Measurements from ENCODE around the gene XRCC1. TPM values are rescaled to one million over a fixed set of nuclear protein-coding genes. Genes with fewer than 3 reads are reported as not detected.

XRCC1 gene
- polyA plus RNA-seq, 1 experiment: 15.2 TPM

DNA sequence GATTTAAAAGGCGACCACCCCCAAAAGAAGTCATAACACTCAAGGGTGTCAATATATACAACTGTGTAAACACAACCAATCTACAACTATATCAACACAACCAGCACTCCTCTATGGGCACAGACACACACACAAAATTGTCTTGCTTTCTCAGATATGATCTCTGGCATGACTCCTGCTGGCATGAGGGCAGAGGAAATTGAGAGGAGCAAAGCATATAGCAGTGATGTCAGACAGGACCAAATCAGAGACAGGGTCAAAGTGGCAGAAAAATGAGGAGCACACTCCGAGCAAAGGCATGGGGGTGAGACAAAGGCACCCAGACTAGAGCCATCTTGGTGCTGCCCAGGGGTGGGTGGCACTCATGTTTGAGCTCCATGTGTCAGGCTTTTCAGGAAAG is 11.0 kb upstream of the XRCC1 start:
- Histone ChIP-seq H3K27ac (ENCODE audit: low read depth, low read length) (no peak overlapping the region), H3K4me3 (ENCODE audit: low read depth, low read length) (no peak overlapping the region), H3K27me3 (ENCODE audit: control insufficient read depth, insufficient read depth, low read length) (no peaks in the 10 kb centered on the region), H3K9me3 (ENCODE audit: control insufficient read depth, insufficient read depth, low read length) (no peaks in the 10 kb centered on the region)
- POLR2A ChIA-PET: no interaction called here
- TF ChIP-seq, protein P1, sequence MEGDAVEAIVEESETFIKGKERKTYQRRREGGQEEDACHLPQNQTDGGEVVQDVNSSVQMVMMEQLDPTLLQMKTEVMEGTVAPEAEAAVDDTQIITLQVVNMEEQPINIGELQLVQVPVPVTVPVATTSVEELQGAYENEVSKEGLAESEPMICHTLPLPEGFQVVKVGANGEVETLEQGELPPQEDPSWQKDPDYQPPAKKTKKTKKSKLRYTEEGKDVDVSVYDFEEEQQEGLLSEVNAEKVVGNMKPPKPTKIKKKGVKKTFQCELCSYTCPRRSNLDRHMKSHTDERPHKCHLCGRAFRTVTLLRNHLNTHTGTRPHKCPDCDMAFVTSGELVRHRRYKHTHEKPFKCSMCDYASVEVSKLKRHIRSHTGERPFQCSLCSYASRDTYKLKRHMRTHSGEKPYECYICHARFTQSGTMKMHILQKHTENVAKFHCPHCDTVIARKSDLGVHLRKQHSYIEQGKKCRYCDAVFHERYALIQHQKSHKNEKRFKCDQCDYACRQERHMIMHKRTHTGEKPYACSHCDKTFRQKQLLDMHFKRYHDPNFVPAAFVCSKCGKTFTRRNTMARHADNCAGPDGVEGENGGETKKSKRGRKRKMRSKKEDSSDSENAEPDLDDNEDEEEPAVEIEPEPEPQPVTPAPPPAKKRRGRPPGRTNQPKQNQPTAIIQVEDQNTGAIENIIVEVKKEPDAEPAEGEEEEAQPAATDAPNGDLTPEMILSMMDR (IDR thresholded peaks at IDR 0.05; ENCODE audit: low read depth, low read length): no peak
- no peak for DNase-seq (ENCODE audit: low read depth, low spot score)
- CTCF ChIA-PET: interaction anchor here (1.6 kb wide), 1 partner anchor 31 kb away, joined by 3 read pairs; no protein-coding TSS in a partner anchor

DNA sequence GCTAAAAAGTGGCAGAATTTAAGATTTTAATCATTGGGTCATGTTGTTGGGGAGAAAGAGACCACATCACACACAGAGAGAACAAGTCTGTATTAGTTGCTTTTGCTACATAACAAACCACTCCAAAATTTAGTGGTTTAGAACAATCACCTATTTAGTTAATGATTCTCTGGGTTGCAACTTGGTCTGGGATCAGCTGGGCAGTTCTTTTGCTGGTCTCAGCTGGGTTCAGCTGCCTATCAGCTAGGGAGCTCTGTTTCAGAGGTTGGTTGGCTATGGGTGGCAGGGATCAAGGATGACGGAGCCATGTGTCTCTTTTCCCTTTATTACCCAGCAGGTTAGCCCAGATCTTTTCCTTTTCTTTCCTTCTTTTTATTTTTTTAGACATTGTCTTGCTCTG is 9.2 kb upstream of the XRCC1 start:
- POLR2A ChIA-PET: no interaction called here
- Histone ChIP-seq H3K9me3 (ENCODE audit: control insufficient read depth, insufficient read depth, low read length) (no peaks in the 10 kb centered on the region), H3K27me3 (ENCODE audit: control insufficient read depth, insufficient read depth, low read length) (no peaks in the 10 kb centered on the region), H3K4me3 (ENCODE audit: low read depth, low read length) (no peak overlapping the region), H3K27ac (ENCODE audit: low read depth, low read length) (no peak overlapping the region)
- CTCF ChIA-PET: interaction anchor here (1.2 kb wide), 1 partner anchor 10 kb away, joined by 7 read pairs; no protein-coding TSS in a partner anchor
- no peak for DNase-seq (ENCODE audit: low read depth, low spot score)
- TF ChIP-seq, protein P1 (IDR thresholded peaks at IDR 0.05; ENCODE audit: low read depth, low read length): no peak

DNA sequence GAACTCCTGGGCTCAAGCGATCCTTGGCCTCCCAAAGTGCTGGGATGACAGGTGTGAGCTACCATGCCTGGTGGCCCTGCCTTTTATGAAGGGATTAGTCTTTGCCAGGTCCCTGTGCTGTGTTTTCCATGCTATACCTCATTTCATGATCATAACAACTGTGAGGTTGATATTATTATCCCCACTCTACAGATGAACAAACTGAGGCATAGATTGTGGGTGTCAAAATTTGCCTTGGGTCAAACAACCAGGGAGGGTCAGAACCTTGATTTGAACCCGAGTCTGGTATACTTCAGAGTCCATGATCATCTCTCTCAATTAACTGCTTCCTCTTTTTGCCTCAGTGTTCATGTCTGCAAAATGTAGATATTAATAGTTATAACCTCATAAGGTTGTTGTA is 7.2 kb upstream of the XRCC1 start:
- Histone ChIP-seq H3K27me3 (ENCODE audit: control insufficient read depth, insufficient read depth, low read length) (peaks cover 2% of the 10 kb centered on the region), H3K9me3 (ENCODE audit: control insufficient read depth, insufficient read depth, low read length) (no peaks in the 10 kb centered on the region), H3K4me3 (ENCODE audit: low read depth, low read length) (no peak overlapping the region), H3K27ac (ENCODE audit: low read depth, low read length) (no peak overlapping the region)
- CTCF ChIA-PET: interaction anchor here (2.0 kb wide), 1 partner anchor 12 kb away, joined by 10 read pairs; no protein-coding TSS in a partner anchor
- POLR2A ChIA-PET: no interaction called here
- DNase-seq (ENCODE audit: low read depth, low spot score): no peak
- TF ChIP-seq, protein P1 (IDR thresholded peaks at IDR 0.05; ENCODE audit: low read depth, low read length): no peak

DNA sequence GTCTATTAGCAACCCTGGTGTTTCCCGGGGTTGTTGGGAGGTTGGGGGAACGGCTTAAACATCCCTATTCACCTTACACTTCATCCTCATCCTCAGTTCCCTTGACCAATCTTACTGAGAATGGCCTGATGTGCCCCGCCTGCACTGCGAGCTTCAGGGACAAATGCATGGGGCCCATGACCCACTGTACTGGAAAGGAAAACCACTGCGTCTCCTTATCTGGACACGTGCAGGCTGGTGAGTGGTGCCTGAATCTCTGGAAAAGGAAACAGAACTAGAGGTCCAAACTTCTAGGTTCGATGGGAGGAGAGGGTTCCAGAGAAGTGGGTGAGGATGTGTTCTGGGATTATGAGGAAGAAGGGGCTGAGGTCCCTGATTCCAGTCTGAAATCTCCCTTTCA is 6.1 kb upstream of the XRCC1 start:
- ChIA-PET POLR2A (no interaction called here), CTCF (interaction anchor here (0.6 to 2.0 kb wide), 3 partner anchors 13 to 134 kb away, joined by 3 to 10 read pairs (median 6); no protein-coding TSS in a partner anchor)
- H3K27me3 ChIP-seq (ENCODE audit: control insufficient read depth, insufficient read depth, low read length): peaks cover 2% of the 10 kb centered on the region
- no peaks in the 10 kb centered on the region for H3K9me3 ChIP-seq (ENCODE audit: control insufficient read depth, insufficient read depth, low read length)
- DNase-seq (ENCODE audit: low read depth, low spot score): no peak
- no peak overlapping the region for H3K4me3 ChIP-seq (ENCODE audit: low read depth, low read length)
- TF ChIP-seq, protein P1 (IDR thresholded peaks at IDR 0.05; ENCODE audit: low read depth, low read length): no peak
- no peak overlapping the region for H3K27ac ChIP-seq (ENCODE audit: low read depth, low read length)

DNA sequence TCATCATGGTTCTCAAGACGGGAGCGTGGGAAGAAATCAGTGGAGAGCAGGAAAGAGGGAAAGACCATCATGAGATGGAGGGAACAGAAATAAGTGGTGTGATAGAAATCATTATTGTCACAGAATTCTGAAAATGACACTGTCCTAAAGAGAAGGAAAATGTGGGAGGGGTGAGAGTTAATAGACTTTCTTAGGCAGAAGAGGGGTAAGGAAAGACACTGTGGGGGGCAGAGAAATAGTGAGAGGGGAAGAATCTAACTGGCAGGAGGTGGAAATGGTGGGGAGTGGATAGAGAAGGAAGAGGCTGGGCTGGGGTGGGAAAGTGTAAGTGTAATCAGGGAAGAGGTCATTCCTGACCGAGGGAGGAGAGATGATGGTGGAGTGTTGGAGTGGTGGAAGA is 3.5 kb upstream of the XRCC1 start:
- H3K27ac ChIP-seq (ENCODE audit: low read depth, low read length): no peak overlapping the region
- ChIA-PET POLR2A (no interaction called here), CTCF (no interaction called here)
- no peak for DNase-seq (ENCODE audit: low read depth, low spot score)
- TF ChIP-seq, protein P1 (IDR thresholded peaks at IDR 0.05; ENCODE audit: low read depth, low read length): no peak
- no peak overlapping the region for H3K4me3 ChIP-seq (ENCODE audit: low read depth, low read length)
- peaks cover 3% of the 10 kb centered on the region; the same call in 1 of the 2 replicates for H3K9me3 ChIP-seq (ENCODE audit: control insufficient read depth, insufficient read depth, low read length)
- peaks cover 2% of the 10 kb centered on the region for H3K27me3 ChIP-seq (ENCODE audit: control insufficient read depth, insufficient read depth, low read length)
